GM19035 (cell line): ENCODE results near the gene SERPINA10.
"Not testable (repeated sequence)": the region's sequence is repeated elsewhere in the genome, so short reads cannot be mapped to it uniquely, and the experiment has no call there.

Source experiments
- ATAC-seq: cut with Tn5 transposase; IDR thresholded peaks from one replicate; pipeline ENCODE4 v1.9.1; 2021; ENCODE audit not compliant: unreplicated experiment

Gene SERPINA10

DNA sequence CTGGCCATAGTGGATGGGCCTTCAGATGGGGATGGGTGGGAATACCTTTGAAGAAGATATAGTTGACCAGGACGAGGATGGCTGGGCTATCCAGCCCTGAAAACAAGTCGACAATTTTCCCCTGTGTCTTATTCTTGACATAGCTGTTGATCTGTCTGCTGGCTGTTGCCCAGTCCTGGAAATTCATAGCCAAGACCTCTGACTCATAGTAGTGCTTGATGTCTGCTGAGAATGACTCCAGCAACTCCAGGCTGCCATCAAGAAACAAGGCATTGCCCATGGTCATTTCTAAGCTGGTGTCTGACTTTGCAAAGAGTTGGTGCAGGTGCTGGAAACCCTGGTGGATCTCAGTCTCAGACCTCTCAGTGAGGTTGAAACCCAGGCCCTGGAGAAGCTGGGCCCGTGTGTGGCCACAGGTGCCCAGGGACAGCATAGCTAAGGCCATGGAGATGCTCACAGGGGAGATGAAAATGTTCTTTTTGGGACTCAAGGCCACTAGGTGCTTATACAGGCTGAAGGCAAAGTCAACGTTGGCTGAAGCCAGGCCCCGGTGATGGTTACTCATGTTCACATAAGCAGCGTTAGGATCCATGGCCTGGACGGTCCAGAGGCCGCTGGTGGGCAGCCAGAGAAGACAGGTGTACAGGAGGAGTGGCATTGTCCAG, 21.1 kb upstream of the SERPINA10 start:
- no peak for ATAC-seq

DNA sequence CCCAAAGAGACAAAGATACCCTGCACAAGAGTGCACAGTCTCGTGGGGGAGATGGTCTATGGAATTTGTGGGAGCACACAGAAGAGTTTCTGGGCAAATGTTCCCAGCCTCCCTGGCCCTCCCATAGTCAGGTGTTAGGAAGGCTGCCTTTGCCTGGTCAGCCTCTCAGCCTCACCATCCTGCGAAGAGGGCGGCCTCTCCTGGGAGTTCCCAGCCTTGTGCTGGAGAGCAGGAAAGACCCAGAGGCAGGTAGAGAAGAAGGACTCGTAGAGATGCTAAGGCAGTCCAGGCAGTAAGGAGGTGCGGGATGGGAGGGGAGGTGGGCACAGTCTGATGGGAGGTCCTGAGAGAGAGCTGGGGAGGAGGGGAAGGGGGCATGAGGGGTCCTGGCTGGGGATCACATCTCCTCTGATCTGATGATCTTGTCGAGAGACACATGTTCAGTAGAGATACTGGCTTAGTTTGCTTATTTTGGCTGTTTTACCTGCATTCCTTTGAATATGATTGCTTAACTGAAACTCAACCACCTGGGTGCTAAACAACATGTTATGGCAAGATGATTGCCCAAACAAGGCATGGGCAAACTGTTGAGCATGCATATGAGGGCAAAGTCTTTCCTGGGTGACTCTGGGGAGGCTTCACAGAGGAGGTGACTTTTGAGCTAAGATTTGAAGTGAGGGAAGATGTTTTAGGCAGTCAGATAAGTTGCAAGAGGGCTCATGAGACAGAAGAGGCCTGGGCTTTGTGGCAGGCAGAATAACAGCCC, 19.6 kb upstream of the SERPINA10 start:
- ATAC-seq: no peak

DNA sequence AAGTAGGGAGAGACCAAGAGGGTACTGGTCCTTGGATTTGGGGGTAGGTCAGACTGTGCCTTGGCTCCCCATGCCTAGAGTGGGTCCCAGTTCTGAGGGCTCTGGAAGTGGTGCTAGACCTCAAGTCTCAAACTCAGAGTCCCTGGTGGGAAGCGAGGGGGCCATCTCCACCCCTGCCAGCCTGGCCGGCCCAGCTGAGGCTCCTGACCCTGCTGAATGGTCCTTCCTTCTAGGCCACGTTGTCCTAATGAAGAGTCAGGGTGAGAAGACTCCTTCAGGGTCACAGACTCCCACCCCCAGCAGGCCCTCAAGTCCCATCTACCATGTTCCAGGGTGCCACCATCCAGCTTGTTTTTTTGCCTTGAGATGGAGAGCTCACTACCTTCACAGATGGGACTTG, 17.2 kb upstream of the SERPINA10 start:
- no peak for ATAC-seq

DNA sequence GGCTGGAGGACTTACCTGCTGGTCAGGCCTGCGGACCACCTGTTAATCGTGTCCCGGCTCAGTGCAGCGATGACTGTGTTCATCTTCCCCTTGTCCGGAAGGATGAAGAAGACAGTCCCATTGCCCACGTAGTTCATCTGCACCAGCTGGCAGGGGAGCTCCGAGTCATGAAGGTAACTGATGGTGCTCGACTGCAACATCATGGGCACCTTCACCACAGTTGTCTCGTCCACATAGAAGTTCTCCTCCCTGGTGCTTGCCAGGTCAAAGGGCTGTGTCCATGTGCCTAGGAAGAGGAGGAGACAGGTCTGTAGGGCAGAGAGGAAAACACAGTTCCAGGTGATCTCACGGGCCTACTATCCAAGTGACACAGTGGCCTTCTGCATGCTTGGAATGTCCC, 16.7 kb upstream of the SERPINA10 start:
- ATAC-seq: no peak

DNA sequence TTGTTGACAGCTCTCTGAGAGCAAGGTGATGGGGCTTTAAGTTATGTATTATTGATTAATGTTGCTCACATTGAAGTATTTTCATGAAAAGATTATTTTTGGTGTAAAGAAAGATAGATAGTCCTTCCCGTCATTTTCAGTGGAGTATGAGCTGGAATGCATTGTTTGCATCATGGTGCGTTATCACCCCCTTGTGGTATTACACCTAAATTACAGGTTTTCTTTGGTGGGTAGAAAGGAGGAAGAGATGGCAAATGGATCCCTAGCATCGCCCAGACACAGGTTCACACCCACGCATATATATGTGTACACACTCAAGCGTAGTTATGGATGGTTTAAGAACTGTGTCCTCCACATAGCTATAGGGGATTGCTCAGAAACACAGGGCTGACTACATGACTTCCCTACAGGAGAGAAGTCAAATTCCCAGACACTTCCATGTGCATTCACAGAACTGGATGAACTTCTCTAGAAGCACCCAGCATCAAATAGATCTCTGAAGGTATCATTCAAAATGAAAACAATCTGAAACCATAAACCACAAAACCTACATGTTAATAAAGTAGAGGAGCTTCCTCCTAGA, 14.4 kb upstream of the SERPINA10 start:
- ATAC-seq: no peak

DNA sequence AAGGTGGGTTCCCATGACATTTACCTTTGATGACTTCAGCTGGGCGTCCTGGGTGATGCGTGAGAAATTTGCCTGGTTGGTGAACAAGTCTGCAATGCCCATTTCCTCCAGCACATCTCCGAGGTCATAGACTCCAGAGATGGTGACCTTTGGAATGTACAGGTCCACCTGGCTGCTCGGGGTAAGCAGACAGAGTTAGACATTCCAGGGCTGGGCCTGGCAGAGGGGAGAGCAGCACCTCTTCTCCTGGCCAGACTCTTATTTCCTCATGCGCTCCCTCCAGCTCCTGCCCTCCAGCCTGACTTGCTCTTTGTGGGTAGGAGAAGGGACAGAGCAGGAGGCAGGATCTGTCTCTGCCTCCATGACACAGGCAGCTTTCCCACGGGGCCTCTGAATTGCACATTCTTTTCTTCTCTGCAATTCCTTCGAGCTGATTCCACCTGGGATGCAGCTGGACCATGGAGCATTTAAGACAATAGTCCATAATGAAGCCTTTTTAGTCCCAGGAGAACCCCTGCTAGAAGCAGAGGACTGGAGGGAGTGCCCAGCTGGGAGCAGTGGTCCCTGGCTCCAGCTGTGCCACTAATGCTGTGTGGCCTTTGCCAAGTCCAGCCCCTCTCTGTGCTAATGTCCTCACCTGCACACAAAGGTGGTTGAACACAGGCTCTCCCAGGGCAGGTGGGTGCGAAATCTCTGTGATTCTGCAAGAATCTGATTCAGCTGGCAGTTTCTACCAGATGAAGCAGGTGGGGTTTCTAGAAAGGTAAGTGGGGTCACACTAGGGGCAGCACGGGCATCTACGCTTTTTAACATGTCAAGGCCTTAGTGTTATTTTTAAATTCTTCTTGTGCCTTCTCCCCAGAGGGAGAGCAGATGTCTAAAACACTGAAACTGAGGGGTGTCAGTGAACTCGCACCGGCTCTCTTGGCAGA, 13.2 kb upstream of the SERPINA10 start:
- no peak for ATAC-seq

DNA sequence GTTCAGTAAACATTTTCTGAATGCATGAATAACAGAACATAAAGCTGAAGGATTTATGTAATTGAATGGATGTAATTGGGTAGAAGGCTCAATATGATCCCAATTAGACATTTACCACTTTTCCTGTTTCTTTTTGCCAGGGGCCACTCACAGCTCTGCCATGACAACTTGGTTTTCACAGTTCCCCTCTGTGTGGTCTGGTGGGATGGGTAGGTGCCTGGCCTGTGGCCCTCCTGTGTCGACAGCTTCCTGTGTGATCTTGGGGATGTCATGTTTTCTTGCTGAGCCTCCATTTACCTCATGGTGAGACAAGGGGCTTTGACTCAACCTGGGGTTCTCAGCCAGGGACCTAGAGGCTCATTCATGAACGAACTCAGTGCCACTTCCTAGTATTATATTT, 12.6 kb upstream of the SERPINA10 start:
- ATAC-seq: no peak

DNA sequence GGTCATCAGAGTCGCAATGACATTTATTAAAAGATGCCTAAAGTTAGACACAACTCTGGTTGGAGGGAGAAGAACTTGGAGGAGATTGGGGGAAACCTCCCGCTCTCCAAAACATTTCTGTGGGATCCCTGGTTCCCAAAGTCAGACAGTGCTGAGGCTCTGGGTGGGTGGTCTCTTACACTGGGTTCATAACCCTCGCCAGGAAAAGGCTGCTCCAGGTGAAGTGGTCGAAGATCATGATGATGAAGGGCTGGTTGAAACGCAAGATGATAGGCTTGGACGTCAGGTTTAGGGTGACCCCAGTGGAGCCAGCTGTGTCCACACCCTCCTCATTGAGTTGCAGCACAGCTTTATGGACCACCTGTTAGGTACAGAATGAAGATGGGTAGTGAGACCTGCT, 11.2 kb upstream of the SERPINA10 start:
- no peak for ATAC-seq

DNA sequence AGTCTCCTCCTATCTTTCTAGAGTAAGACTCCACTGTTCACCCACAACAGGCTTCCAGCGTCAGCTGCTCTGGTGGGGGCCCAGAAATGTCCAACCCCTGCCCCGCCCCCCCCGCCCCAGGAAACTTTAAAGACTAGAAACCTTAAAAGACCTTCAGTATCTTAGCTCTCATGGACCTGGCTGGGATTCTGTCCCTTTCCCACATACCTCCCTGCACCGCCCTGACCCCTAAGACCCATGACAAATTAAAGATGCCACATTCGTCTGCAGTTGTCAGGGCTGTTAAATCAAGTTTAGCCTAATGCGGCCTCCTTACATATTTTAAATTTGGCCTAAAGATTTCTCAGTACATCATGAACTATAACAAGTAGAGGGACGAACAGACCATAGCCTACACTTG, 10.0 kb upstream of the SERPINA10 start:
- ATAC-seq: no peak

DNA sequence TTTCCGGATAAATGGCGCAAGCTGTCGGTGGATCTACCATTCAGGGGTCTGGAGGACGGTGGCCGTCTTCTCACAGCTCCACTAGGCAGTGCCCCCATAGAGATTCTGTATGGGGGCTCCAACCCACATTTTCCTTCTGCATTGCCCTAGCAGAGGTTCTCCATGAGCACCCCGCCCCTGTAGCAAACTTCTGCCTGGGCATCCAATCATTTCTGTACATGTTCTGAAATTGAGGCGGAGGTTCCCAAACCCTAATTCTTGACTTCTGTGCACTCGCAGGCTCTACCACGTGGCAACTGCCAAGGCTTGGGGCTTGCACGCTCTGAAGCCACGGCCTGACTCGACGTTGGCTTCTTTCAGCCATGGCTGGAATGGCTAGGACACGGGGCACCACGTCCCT, 5.1 kb upstream of the SERPINA10 start:
- no peak for ATAC-seq

DNA sequence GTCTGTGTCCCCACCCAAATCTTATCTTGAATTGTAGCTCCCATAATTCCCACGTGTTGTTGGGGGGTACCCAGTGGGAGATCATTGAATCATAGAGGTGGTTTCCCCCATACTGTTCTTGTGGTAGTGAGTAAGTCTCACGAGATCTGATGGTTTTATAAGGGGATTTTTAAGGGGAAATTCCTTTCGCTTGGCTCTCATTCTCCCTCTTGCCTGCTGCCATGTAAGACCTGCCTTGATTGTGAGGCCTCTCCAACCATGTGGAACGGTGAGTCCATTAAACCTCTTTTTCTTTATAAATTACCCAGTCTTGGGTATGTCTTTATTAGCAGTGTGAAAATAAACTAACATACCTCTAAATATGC, 3.1 kb upstream of the SERPINA10 start:
- ATAC-seq: not testable (repeated sequence)

DNA sequence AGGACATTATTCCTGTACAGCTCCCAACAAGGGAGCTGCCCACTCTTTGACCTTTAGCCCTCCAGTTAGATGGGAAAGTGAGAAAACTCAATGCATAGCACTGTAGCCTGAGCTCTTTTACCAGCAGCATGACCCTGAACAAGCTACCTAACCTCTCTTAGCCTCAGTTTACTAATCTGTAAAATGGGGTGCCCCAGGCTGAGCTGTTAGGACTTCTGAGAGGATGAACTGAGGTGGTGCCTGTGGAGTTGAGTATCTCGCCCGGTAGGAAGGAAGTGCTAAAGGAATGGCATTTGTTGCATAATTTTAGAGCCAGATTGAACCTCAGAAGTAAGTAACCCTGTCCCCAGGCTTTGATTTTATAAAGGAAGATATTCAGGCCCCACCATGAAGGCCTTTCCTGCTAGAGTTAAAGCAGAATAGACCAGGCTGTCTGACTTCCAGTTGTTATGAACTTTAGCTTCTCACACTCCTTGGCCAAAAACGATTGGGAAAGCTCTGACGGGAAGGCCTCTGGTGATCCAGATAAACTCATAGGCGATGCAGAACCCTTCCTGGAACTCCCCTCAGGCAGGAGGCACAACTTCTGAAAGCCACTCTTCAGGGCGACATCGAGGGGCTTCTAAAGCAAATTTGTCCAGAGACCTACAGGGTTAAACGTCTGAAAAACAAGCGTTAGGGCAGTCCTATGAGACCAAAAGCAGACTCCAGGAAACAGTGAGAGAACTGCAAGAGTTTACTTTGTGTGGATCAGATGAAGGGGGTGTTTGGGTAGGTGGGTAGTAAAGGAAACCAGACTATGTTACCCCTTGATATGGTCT, 2.5 kb upstream of the SERPINA10 start:
- no peak for ATAC-seq

DNA sequence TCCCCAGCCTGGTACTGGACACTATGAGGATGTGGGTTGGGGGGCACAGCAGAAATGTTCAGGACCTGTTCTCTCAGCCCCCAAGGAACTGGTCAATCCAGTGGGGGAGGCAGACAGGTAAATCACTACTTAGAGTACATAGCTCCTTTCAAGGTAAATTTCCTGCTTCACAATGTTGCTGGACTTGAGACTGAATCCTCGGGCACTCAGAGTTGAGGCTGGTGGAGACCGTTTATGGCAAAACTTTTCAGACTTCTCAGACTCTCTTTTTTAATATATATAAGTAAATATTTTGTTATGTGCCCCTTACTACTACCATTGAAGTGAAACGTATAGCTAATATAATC, 483 bp upstream of the SERPINA10 start:
- no peak for ATAC-seq

DNA sequence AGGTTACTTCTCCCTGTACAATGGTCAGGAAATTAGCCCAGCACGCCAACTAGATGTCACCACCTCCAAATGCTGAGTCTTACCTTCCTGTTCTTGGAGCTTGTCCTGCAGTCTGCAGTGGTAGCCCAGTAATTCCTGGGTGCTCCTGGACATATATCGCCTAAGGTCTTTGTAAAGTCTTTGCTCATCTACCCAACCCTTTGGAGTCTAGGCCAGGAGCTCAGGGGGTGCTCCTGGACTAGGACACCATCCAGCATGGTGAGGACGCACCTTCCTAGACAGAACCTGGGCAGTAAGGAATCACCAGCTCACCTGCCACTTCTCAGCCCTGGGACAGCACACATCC, 569 bp downstream of the SERPINA10 start:
- ATAC-seq: no peak

DNA sequence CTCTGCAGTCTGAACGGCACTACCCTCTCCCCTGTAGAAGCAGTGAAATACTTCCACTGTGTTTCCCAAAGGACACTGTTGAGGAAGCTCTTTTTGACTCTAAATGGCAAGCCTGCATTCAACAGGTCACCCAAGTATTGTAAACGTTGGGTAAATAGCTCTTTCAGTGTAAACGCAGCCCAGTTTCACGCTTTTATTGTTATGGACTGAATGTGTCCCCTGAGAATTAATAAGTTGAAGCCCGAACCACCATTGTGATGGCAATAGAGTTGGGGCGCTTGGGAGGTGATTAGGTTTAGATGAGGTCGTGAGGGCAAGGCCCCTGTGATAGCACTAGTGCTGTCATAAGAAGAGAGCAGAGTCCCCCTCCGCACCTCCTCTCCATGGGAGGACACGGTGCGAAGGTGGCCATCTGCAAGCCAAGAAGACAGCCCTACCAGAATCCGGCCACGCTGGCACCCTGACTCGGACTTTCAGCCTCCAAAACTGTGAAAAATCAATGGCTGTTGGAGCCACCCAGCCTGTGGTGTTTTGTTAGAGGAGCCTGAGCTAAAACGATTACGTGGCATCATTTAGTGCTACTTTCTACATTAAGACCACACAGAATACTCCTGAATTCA, 1.1 kb downstream of the SERPINA10 start:
- no peak for ATAC-seq

DNA sequence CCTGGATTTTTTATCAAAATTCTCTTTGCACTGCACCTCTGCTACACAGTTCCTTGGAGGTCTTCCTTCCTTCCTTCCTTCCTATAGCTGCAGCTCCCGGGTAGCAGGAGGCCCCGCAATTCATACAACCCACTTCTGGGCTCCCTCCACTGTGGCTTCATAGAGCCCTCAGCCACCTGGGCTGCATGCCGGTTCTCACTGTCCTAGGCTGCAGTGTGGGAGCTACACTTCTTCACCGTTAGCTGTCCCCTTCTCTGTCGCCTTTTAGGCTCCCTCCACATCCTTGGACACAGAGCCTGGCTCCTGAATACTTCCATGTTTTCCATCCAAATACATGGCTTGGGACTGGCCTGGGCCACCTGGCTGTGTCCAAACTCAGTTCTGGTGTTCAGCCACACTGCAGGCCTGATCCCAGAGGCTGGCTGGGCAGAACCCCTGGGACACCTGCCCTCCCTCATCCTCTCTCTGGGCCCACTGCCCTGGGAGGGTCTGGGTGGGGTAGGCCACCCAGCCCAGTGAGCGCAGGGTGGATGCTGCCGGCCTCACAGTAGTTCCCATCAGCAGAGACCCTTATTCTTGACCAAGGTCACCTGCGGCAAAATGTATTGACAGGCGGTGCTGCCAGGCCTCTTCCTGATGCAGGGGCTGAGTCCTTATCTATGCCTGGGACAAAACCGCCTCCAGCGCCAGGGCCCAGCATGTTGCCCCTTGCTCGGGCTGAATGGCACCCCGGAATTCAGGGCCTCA, 1.7 kb downstream of the SERPINA10 start:
- ATAC-seq: no peak

DNA sequence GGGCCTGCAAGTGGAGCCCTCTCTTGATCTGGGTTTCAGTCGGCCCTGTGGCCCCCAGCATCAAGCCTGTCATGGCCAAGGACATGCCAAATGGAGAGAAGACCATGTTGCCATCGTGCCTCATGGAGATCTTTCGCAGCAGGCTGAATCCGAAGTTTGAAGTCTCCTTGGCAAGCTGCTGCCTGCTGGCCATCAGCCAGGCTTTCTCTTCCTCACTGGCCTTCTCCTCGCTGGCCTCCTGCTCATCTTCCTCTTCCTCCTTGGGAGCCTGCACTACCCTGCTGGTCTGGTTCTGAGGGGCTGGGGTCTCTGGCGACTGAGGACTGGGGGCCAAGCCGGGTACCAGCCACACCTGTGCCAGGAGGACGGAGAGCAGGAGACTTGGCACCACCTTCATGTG, 2.9 kb downstream of the SERPINA10 start:
- ATAC-seq: no peak

DNA sequence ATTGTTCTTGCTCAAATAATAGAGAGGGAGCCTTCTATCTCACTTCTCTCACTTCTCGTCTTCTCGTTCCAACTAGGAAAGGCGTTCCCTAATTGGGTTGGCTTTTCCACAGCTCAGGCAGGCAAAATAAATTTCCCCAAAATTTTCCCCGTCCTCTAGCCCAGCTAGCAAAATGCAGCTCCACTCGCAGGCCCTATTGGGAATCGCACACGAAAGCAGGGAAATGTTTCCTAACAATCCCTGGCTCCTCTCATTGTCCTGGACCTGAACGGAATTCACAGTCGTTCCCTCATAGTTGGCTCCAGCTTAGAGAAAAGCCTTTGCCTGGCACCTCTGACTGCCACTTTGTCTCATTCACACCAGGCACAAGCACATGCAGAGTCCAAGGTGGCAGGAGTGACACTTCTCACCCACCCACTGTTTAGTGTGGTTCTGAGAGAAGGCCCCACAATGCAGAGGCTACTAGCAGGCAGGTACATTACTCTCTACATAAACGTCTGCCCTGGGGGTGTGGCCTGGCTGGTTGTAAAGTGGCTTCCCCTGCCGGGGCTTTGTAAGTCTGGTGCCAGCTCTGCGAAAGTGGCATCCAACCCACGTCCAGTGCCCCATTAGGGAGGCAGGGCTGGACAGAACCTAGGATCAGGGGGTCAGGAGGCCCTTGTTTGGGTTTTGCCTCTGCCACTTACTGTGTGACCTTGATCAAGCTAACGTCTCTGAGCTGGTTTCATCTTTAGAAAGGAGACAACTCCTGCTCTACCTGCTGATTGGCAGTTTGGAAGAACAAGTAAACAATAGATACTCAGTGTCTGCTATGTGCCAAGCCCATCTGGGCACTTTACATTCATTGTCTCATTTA, 4.2 kb downstream of the SERPINA10 start:
- no peak for ATAC-seq

DNA sequence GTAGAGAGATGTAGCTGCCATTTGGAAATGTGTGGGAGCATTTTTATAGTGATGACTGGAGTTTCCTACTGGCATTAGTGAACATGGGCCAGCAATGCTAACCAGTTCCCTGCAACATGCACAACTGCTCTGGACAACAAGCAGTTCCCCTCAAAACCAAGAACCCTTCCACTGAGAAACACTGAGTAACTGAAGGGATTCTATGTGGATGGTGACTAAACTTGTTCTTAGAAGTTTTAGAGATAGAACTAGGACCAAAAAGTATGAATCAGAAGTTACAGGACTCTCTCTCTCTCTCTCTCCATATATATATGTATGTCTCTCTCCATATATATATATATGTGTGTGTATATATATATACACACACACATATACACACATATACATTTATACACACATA, 7.9 kb downstream of the SERPINA10 start:
- no peak for ATAC-seq
